HG03521 (cell line): ENCODE data around the gene KCNJ3.

Source experiments
- ATAC-seq: cut with Tn5 transposase; IDR thresholded peaks from one replicate; pipeline ENCODE4 v1.9.1; 2021; ENCODE audit warnings: mild to moderate bottlenecking, moderate library complexity; ENCODE audit not compliant: unreplicated experiment

Gene KCNJ3

DNA sequence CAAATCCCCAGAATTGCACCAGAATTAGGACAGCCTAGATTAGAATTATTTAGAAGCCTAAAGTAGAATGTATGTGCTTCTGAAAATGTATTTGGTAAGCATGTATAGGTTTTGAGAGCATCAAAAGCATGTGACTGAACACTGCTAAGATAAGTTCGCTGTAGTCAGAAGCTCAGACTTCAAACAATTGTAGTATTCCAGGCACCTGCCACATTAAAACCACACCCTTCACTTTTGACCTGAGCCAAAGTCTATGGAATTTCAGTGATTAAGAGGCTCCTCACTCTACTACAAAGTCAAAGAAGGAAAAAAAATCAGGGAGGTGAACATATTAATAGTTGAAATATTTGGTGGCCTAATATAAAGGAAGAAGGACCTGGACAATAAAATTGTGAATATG lies 8.2 kb downstream of the KCNJ3 start:
- no peak for ATAC-seq

DNA sequence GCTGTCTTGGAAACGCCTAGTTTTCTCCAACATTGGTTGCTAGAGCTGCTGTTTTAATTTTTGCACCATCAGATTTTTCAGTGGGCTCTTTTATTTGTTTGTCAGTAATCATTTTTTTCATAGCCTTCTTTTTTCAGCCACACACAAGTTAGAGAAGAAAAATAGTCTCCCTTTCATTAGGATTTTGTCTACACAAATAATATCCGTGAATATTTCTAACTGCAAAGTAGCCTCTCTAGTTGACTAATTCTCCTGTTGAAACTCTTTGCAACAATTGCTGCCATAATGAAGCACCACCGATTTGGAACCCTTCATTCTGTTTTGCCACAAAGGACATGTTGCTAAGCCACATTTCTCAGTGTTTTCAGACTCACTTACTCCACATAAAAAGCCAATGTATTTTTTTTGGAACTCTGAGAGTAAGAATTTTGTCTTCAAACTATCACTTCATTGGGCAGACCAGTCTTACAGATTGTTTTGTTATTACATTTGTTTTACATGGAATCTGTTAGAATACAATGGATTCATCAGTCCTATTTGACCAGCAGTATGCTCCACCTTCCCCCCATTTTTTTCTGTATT lies 9.6 kb downstream of the KCNJ3 start:
- ATAC-seq = no peak

DNA sequence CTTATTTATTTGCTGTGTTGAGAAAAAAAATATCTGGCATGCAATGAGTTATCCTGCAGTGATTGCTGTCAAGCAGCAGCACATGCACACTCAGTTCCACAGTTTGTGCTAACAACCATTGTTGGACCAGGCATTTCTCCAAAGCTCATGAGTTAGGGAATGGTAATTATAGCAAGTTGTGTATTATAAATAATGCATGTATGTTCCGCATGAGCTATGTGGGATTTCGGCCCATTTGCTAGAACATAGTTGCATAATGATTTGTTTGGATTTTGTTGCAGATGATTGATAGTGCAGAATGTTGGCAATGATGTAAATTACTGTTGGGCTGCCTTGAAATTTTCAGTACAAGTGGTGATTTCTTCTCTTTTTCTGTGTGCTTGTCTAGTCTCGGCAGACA lies 10.7 kb downstream of the KCNJ3 start:
- no peak for ATAC-seq

DNA sequence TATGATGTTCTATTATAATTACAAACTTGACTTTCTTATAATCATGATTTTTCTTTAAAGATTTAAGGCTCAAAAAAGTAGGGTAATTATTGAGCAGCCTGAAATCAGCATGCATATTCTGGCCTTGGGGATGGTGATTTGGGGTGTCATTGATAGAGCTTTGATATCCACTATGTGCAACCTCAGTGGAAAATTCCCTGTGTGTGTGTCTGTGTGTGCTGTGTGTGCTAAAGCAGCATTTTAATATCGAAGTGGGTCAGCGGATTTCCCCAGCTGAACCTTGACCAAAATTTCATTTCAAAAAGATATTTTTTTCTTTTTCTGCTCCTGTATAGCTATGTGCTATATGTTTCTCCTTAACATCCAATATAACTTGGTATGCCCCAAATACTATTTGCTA lies 11.6 kb downstream of the KCNJ3 start:
- ATAC-seq = no peak

DNA sequence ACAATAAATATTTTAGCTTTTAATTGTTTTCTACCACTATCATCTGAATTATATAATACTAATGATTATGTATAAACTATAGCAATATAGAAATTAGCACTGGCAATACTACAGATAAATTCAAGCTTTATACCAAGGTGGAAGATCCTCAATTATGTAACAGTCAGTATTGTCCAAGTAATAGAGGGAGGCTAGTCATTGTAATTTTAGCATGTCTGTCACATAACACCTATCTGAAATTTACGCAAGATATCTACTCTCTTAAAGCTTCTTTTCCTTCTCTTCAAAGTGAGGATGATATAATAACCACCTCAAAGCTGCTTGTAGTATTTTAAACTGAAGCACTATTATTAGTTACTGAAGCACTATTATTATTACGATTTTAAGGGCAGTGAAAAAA lies 12.2 kb downstream of the KCNJ3 start:
- ATAC-seq = no peak

DNA sequence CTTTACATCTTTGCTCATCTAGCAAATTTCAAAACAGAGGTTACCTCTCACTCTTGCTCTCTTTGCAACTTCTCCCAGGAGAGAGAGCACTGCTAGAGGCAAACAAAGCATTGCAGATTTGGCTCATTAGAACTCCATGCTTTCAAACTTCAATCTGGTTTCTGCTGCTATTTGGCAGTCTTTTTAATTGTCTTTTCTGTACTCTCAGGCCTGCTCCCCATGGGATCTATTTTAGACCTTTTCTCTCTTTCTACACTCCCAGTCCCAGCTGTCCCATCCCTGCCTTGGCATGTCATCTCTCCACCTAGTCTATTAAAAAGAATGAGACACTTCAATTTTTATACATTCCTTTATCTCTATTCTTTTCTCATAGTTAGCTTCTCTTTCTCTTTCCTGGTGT lies 15.2 kb downstream of the KCNJ3 start:
- no peak for ATAC-seq

DNA sequence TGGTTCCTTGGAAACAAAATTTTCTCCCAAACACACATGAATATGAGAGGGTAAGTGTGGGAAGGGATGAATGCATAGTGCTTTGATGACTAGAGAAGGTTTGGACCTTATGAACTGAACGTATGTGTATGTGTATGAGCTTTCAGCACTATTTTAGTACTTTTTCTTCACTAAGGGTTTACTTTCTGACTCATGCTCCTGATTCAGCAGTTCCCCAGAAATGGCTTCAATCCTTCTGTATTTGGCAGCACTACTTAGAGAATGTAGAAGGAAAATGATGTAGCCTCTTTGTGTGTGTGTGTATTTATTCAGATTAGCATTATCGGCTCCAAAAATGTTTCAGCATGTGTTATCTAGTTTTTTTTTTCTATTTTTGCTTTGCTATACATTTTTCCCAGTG lies 22.2 kb downstream of the KCNJ3 start:
- no peak for ATAC-seq

DNA sequence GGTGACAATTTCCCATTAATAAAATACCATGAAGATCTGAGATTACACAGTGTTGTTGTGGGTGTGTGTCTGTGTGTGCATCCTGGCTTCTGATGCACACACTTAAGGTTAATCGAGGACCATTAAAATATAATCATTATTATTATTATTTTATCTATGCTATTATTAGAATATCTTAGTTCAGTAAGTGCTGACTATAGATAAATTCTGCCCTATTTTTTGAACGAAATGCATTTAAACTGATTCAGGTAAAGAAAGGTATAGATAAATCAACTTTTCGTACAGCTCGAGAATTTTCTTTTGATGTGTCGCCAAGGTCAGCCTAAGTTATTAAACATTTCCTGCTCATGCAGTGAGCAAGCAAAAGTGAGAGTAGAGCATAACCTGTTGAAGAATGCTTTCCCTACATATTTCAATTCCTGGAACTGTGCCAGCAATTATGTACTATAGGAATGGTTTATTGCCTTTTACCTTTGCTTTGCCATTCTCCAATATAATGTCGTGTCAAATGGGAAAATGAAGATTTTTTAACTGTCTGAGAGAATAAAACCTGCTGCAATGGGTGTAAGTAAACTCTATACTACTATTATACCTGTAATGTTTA lies 25.8 kb downstream of the KCNJ3 start:
- no peak for ATAC-seq

DNA sequence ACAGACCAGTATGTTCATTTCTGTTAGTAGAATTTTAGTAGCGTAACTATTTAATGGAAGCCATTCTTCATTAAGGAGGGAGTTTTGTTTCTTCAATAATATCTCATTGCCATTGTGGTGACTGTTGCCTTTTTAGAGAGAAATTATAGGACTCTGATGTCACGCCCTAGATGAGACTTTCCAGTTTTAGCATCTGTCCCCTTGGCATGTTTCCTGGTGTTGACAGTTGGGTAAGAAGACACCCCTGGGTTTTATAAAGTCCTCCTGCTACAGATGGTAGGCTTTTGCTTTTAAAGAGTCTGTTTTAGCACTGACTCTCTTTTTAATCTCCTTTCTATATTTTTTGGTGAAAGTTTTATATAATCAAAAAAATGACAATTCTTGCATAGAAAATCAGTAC lies 41.9 kb downstream of the KCNJ3 start:
- no peak for ATAC-seq

DNA sequence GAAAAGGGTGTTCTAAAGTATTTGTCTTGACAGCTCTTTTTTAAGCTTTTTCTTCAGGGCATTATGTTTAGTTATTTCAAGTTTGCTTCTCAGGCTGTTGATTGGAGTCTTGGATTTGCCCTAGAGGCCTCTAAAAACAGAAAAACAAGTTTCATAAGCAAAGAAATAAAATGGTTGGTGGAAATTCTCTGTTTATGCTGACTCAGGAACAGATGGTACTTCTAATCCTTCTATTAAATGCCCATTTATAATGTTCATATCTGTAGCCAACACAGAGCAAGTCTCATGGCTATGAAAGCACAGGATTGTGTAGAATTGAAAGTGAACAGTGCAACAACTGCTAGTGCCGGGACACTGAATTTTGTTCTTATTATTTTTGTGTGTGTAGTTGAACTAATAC lies 60.4 kb downstream of the KCNJ3 start:
- ATAC-seq = no peak

DNA sequence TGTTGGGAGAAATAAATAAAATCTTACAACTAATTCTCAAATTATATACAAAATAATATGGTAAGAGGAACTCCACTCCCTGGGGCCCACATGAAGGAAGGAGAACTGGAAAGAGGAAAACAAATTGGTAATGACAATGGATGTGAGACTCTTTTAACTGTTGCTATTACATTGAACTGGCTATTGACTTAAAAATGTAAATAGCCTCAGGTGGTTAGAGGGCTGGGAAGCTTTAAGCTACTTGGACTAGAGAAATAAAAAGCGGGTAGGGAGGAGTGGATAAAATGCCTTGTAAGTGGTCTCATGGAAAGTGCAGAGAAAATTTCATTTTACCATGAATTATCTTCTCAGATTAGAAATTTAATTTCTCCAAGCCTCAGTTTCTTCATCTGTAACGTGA lies 64.1 kb downstream of the KCNJ3 start:
- ATAC-seq = no peak

DNA sequence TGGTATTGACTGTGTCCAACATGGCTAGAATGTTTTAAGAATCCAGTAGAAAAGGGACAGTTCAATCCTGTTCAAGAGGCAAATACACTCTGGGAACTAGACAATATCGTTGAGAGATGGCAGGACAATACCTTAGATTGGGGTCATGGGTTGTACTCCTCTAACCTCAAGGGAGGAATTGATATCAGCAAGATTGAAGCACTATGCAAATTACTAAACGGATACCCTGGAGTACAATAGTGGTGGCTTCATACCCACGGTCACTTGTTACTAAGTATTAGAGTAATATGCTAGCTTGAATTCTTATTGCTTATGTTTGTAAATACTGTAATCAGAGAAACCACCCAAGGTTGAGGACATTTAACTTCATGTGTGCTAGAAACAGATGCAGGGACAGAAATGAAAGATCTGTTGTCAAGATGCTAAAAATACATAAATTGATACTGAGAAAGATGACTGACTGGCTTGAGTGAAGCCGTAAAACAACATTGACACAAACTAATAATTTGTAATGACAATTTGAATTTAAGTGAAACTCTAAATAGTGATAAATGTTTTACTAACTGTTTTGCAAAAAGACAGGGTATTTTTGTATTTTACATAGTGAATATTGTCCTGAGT lies 73.3 kb downstream of the KCNJ3 start:
- ATAC-seq = no peak

DNA sequence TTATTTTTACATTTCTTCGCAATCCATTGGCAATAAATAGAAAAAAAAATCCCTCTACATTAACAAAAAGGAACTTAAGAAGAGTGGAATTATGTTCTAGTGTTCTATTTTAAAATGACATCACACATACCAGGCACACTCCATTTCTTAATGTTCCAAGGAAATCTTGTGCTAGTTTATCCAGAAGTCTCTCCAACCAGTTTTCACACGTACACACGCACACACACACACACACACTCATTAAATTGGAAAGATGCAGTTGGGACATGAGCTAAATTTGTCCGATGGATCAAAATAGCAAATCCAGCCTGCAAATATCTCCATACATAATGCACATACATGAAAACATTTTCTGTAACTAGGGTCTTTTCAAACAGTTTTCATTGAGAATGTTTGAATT lies 78.3 kb downstream of the KCNJ3 start:
- ATAC-seq = no peak

DNA sequence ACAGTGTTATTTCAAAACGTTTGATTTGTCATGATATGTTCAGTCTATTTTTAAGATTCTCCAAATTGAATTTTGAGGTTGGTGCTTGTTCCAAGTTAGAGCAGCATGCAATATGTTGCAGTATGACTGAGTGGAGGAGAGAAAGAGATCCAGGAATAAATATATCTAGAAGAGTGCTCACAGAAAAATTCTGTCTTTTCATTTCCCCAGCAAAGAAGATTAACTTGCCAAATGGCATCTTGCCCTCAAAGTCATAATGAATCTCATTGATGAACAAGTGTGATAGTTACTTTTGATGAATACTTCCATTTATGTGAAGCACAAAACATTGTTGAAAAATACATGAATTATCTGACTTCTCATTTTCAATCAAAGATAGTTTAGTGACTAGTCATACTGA lies 95.9 kb downstream of the KCNJ3 start:
- no peak for ATAC-seq

DNA sequence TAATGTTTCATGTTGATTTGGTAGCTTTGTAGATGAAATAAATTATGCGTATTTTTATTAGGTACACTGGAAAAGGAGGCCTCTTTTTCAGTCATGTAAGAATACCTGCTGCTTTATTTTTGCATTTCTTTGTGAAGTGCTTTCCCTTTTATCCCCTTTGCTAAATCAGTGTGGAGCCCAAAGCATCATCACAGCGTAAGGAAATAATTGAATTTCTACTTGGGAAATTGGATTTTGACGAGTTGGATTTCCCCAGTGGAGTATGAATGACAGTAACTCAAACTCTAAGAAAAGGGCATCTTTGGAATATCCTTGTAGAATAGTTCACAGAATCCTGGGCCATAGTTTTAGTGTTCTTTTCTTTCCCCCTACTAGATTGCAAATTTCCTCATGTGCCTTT lies 97.2 kb downstream of the KCNJ3 start:
- no peak for ATAC-seq

DNA sequence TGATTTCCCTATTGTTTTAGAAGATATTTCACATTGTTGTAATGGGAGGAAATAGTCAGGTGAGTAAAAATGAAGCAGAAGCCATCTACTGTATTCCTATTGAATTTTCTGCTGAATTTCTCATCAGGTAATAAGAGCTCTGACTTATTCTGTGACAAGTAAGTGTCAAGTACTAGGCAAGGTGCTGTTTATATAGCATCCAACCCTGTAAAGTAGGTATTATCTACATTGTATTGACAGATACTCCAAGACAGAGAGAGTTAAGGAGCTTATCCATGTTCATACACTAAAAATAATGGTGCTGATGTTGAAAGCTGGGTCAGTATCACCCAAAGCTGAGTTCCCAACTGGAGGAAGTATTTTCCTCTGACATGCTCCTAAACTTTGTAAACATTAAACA lies 106.0 kb downstream of the KCNJ3 start:
- no peak for ATAC-seq

DNA sequence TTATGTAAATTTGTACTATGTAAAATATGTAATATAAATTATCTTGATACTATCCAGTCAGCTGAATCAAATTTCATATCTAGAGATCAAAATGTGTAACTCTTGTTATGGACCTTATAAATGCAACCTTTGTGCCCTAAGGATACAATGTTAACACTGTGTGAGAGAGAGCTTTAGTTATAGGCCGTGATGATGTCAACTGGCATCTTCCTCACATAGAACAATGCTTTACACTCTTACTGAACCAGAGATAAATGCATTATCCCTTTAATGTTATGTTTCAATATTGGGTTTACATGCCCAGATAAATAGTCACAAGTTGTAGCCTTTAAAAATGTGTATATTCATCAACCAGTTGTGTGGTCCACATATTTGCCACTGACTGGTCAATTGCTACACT lies 115.1 kb downstream of the KCNJ3 start:
- ATAC-seq = no peak

DNA sequence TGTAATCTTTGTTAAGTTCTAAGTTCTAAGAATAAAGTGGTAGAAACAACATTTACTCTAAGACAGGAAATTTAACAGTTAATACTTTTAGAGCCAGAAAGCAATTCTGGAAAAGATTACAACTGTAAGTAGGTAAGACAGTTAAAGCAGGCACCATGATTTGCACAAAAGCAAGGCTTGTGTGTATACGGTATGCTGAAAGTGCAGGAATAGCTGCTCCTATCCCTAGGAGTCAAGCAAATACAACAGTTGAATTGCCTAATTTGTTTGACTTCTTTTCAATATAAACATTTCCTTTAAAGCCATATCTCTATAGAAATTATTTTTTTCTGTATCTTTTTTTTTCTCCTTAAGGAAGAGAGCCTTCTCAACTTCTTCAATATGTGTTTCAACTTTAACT lies 116.4 kb downstream of the KCNJ3 start:
- ATAC-seq = no peak

DNA sequence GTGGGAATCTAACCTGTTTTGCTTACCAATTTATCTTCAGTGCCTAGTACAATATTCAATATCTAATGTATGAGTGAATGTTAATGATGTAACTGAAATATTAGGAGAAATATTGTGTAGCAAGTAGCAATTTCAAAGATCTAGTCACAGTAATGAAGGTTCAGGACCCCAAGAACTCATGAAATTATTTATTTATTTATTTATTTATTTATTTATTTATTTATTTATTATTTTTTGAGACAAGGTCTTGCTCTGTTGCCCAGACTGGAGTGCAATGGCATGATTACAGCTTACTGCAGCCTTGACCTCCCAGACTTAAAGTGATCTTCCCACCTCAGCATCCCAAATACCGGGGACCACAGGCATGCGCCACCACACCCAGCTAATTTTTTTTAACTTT lies 126.9 kb downstream of the KCNJ3 start:
- no peak for ATAC-seq

DNA sequence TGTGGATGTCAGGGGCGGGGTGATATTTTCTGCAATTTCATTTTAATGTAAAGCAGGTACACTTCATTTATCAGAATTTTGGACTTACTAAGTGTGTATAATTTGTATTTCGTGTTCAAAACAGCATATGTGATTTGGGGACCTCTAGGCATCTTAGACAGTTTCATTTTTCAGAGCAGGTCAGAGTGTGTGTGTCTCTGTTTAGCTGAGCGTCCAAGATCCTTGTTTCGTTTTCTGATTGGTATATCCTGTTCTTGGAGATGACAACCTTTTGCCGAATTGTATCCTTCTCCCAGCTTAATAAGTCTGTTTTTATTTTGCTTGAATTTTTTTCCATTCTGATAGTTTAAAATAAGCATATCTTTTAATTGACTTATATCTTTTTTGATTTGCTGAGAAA lies 128.3 kb downstream of the KCNJ3 start:
- no peak for ATAC-seq

DNA sequence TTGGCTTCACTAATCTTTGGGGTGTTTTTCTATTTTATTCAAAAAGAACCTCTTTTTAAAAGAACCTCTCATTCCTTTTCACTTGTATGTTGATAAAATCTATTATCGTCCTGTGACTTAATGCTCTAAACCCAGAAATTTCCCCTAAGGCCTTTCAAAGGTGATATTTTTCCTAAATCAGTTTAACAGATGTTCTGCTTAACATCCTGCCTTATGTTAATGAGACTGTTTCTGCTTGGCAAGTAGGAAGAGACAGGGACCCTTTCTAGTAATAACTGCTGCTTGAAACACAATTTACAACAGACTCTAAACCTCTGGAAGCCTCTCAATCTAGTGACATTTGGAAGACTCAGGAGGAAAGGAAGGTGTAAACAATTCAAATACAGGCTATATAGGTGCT lies 128.8 kb downstream of the KCNJ3 start:
- no peak for ATAC-seq

DNA sequence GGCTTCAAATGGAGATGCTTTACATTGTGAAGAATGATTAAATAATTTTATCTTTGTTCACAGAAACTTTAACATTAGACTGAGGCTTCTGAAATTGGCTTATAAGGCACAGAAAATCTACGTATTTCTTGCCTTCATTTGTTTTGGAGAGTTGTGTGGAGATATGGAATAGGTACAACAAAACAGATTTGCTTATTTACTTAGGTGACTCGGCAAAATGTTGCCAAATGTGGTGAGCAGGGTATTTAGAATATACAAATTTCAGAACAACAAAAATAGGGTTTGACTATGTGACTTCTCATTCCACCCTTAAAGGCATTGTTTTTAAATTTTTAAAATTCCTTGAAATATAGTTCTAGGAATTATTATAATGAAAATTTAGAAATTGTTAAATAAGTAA lies 134.2 kb downstream of the KCNJ3 start:
- ATAC-seq = no peak

DNA sequence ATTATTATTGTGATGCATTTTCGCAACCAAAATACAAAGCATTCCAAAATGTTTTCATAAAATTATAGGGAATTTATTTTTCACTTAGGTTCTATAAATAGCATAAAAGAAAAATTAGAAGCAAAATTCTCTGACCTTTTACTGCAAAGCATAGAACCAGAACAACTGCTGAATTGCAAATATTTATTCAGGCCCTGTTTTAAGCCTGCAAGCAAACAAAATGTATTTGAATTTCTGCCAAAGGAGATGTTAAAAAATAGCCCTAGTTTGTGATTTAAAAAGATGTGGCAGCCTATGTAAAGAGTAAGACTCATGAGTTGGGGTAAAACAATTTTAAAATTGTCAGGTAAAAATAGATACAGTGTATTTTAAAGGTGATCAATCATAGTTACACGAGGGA lies 138.1 kb downstream of the KCNJ3 start:
- ATAC-seq = no peak
